ENCODE data around the gene TBC1D7. TPM values are rescaled to one million over a fixed set of nuclear protein-coding genes. Genes with fewer than 3 reads are reported as not detected.

TBC1D7 gene
- total RNA-seq, 4 donors from 2014 or later = 5.3 to 11.3 (median 8.9) TPM

DNA sequence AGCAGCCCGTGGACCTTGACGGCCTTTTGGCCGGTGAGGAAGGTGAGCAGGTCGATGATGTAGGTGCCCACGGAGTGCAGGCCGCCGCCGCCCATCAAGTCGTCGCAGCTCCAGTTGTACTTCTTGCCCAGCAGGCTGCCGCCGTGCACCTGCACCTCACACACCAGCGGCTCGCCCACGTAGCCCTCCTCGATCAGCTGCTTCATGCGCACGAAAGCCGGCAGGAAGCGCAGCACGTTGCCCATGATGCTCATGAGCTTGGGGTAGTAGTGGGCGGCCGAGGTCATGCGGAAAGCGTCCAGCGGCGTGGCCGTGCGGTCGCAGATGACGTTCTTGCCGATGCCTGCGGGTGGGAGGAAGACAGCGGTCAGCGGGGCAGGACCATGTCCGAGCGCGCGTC, 37.0 kb upstream of the TBC1D7 start:
- TF ChIP-seq, protein P1, sequence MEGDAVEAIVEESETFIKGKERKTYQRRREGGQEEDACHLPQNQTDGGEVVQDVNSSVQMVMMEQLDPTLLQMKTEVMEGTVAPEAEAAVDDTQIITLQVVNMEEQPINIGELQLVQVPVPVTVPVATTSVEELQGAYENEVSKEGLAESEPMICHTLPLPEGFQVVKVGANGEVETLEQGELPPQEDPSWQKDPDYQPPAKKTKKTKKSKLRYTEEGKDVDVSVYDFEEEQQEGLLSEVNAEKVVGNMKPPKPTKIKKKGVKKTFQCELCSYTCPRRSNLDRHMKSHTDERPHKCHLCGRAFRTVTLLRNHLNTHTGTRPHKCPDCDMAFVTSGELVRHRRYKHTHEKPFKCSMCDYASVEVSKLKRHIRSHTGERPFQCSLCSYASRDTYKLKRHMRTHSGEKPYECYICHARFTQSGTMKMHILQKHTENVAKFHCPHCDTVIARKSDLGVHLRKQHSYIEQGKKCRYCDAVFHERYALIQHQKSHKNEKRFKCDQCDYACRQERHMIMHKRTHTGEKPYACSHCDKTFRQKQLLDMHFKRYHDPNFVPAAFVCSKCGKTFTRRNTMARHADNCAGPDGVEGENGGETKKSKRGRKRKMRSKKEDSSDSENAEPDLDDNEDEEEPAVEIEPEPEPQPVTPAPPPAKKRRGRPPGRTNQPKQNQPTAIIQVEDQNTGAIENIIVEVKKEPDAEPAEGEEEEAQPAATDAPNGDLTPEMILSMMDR (IDR thresholded peaks at IDR 0.05) = no peak
- ATAC-seq (ENCODE audit: low FRiP score) (no peak), DNase-seq (ENCODE audit: low spot score) (no peak)

DNA sequence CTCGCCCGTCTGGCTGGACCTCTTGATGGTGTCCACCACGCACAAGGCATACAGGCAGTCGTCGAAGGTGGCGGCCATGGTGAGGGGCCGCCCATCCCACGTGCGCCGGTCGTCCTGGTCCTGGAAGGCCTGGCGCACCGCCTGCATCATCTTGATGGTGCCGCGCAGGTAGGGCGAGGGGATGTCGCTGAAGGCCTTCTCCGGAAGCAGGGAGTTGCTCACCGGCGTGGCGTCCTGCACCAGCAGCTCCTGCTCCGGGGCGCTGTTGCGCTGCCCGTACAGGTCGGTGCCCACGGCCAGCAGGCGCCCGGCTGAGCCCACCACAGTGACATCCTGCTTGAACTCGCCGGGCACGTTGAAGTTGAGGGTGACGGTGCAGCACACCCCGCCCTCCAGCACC, 36.5 kb upstream of the TBC1D7 start:
- TF ChIP-seq, protein P1 (IDR thresholded peaks at IDR 0.05) = no peak
- no peak for DNase-seq (ENCODE audit: low spot score)
- ATAC-seq (ENCODE audit: low FRiP score) = no peak

DNA sequence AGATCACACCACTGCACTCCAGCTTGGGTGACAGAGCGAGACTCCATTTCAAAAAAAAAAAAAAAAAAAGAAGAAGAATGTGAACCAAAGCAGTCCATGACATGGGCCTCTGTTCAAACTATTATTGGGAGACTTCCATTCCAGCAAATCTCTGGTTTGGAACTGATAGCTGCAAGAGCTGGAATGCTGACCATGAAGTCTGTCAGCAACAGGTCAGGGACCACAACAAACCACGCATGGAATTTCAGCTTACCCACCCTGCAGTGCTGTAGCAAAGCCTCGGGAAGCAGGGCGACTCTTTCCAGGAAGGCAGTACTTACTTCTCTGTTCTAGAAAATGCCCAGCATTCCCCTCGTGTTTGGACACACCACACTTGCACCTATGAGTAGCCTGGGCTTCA, 34.1 kb upstream of the TBC1D7 start:
- DNase-seq (ENCODE audit: low spot score) (no peak), ATAC-seq (ENCODE audit: low FRiP score) (no peak)
- TF ChIP-seq, protein P1 (IDR thresholded peaks at IDR 0.05) = no peak

DNA sequence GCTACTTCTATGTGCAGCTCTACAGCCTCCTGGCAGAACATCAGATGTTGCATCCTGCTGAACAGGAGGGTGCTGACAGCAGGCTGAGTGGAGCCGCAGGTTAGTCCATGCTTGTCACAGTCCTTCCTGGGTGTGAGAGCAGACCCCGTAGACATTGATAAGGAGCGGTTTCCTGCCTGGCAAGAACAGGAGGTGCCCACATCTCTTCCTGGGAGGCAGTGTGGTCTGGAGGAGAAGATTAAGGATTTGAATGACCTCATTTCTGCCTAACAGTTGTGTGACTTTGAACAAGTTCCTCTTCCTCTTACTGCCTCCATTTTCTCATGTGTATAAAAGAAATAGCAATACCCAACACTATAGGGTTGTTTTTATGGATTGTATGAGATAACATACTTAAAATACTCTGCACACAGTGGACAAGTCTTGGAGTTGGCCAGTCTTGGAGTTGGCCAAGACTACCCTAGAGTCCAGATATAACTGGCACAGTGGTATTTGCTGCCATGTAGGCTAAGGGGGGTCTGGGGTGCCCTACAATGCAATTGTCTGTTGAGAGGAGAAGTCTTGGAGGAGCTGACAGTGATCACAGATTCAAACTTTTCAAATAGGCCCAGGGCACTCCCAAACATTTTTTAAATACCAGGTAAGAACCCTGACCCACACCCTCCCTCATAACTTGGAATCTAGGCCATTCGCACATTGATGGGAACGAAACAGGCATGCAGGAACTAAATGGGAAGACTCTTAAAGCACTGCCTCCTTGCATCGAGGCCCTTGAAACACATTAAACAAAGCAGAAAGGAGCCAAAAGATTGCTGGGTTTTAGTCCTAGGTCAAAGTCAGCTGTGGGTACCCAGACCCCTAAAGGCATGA, 32.6 kb upstream of the TBC1D7 start:
- no peak for ATAC-seq (ENCODE audit: low FRiP score)
- TF ChIP-seq, protein P1 (IDR thresholded peaks at IDR 0.05) = no peak
- no peak for DNase-seq (ENCODE audit: low spot score)

DNA sequence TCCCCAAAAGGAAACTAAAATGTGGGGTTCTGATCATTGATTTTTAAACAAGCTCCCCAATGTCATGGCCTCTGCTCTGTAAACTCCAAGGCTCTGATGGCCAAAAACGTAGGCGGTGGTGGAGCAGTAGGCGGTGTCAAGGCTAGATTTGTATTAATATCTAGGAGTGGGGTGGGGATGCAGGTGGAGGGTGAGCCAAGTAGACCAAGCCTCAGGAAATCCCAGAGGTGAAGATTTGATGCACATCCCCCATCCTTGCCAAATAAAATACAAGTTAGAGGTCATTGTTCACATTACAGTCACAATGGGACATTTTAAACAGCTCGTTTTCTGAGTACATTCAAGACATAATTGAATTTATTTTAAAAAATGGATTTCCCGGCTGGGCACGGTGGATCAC, 30.9 kb upstream of the TBC1D7 start:
- TF ChIP-seq, protein P1 (IDR thresholded peaks at IDR 0.05) = no peak
- DNase-seq (ENCODE audit: low spot score) = no peak
- ATAC-seq (ENCODE audit: low FRiP score) = no peak

DNA sequence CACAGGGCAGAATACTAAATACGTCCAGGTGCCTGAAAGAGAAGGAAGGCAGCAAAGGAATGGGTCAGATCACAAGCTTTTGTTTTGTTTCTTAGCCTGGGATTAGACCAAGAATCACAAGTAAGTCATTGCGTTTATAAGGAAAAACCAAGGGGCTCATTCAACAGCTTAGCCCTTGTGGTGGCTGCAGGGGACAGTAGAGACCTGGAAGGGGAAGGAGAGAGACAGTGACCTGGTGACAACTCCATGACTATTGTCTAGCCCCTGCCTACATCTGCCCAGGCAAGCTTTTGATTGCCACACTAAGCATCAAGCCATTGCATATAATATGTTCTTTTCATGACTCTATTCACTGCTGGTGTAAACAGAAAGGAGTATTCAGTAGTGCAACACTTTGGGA, 30.2 kb upstream of the TBC1D7 start:
- ATAC-seq (ENCODE audit: low FRiP score) = no peak
- TF ChIP-seq, protein P1 (IDR thresholded peaks at IDR 0.05) = no peak
- no peak for DNase-seq (ENCODE audit: low spot score)

DNA sequence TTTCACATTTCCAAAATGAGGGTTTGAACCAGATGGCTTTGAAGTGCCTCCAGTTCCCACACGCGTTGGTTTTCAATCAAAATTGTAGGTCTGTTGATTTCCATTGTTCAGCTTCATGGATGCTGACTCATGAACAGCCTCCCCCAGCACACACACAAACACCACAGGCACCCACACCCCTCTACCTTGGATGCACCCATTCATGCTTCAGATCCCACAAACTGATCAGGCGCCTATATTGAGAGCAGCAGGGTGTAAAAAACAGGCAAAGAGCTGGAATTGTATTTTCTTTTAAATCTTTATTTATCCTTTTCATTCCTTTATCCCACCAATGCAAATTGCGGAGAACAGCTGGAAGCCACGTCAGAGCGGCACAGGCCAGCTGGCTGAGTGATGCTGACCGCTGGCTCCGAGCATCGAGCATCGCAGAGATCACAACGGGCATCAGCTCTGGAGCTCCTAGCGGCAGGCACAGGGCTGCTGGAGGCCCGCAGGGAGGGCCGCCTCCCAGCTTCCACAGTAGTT, 29.3 kb upstream of the TBC1D7 start:
- no peak for ATAC-seq (ENCODE audit: low FRiP score)
- no peak for DNase-seq (ENCODE audit: low spot score)
- TF ChIP-seq, protein P1 (IDR thresholded peaks at IDR 0.05) = no peak
